AG09319 (cell line): ENCODE data around the gene PPP6R3.

Source experiments
- DNase-seq: peaks from one replicate; pipeline ENCODE4 v3.0.0-alpha.2; 2010; ENCODE audit warnings: low read depth; ENCODE audit errors: extremely low read depth
- TF ChIP-seq, protein P1 (sequence below): IDR thresholded peaks from 2 replicates; pipeline ENCODE4 v1.5.1; 2011; ENCODE audit warnings: low read depth, mild to moderate bottlenecking, inconsistent platforms, low read length, moderate library complexity

Gene PPP6R3

DNA sequence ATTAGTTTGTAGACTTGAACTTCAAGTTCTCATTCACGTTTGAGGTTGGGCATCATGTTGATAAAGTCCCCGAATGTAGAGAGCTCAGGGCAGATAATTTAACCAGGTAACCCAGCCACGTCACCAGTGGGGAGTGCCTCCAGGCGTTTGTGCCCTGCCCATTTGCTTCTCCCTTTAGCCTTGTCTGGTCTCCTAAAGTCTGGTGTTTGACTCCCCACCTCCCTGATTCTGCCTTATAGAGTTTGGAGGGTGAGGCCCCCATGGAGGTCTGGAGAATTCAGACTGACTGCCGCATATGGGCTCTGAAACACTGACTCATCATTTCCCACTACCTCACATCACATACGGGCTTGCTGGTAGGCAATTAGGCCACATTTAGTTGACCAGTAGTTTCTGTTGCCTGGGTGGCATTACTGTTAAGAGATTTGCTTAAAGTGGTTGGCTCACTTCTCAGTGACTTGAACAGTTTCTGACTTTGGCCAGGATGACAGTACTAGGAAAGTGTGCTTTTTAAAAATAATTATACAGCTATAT, 124.5 kb downstream of the PPP6R3 start:
- TF ChIP-seq, protein P1, sequence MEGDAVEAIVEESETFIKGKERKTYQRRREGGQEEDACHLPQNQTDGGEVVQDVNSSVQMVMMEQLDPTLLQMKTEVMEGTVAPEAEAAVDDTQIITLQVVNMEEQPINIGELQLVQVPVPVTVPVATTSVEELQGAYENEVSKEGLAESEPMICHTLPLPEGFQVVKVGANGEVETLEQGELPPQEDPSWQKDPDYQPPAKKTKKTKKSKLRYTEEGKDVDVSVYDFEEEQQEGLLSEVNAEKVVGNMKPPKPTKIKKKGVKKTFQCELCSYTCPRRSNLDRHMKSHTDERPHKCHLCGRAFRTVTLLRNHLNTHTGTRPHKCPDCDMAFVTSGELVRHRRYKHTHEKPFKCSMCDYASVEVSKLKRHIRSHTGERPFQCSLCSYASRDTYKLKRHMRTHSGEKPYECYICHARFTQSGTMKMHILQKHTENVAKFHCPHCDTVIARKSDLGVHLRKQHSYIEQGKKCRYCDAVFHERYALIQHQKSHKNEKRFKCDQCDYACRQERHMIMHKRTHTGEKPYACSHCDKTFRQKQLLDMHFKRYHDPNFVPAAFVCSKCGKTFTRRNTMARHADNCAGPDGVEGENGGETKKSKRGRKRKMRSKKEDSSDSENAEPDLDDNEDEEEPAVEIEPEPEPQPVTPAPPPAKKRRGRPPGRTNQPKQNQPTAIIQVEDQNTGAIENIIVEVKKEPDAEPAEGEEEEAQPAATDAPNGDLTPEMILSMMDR: no peak

DNA sequence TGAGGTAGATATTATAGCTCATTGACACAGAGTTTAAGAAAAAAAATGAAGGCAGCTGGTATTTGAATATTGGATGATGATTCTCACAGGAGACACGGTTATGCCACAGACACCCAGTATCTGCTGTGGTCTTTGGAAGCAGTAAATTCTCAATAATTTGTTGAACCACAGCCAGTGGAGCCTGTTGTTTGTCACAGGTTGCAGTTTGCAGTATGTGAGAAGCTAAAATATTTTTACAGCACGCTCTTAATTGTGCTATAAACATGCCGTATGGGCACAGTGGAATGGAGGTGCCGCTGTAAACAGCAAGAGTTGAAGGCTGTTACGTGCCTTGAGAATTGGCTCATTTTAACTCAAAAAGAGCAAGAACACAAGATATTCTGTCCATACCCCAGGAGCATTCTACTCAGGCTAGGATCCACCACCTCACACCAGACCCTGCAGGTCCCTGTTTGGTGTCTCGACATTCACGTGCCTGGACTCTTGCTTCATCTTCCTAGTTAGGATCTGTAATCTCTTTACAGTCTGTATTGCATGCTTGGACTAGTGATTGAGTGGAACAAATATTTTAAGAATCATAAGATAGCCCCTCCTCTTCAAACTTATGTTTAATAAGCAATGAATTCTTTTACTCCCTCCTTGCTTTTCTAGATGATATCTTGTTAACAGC, 129.1 kb downstream of the PPP6R3 start:
- DNase-seq: no peak
- TF ChIP-seq, protein P1: no peak

More for the DNA sequence above, 124.5 kb downstream of the PPP6R3 start:
- DNase-seq: no peak

DNA sequence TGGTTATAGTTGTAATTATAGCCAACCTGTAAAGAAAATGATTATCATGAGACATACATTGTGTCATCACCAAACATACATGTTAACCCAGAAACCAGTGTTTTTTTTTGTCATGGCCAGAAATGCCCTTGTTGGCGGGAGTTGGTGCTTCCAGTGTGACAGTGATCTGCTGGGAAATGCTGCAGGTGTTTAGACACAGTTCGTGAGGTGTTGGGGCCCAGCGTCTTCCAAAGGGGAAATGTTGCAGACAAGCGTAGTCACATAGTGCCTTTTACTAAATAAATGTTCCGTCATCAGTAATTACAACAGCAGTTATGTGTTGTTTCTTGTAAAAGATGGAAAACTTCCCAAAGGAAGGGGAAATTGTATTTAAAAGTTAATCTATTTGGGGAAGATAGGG, 131.2 kb downstream of the PPP6R3 start:
- no peak for DNase-seq
- TF ChIP-seq, protein P1: no peak

DNA sequence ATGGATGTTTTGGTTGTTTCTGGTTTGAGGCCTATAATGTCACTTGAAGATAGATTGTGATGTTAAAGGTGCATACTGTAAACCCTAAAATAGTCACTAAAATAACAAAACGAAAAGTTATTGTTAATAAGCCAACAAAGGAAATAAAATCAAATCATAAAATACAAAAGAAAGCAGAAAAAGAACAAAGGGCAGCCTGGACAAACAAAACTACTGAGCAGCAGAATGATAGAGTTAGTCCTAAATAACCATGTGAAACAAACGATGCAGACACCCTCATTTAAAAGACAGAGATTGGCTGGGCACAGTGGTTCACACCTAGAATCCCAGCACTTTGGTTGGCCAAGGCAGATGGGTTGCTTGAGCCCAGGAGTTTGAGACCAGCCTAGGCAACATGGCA, 132.9 kb downstream of the PPP6R3 start:
- TF ChIP-seq, protein P1: no peak
- DNase-seq: no peak

DNA sequence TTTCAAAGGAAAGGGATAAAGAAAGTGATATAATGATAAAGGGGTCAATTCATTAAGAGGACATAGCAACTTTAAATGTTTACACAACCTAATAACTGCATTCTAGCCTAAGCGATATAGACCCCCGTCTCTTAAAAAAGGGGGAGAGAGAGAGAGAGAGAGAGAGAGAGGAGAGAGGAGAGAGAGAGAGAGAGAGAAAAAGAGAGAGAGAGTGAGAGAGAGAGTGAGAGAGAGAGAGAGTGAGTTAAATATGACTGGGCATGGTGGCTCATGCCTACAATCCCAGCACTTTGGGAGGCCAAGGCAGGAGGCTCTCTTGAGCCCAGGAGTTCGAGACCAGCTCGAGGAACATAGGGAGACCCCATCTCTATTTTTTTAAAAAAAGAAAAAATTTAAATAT, 133.6 kb downstream of the PPP6R3 start:
- no peak for DNase-seq
- TF ChIP-seq, protein P1: no peak

DNA sequence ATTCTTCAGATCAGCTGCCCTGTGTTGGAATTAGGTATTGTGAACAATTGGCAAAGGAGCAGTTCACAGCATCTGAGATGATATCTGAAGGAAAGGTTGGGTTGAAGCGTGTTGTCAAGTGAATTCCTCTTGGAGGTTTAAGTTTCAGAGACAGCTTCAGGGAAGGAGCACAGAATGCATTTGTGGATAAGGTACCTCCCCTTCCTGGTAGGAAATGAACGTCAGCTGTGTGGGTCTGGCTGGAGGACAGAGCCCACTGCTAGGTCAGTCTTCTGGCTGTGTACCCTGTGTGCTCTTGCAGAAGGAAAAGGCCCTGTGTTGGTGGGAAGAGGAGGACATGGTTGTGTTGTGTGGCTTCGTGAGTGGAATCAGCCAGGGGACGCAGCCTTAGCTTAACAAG, 135.7 kb downstream of the PPP6R3 start:
- no peak for DNase-seq

More for the DNA sequence above, 135.7 kb downstream of the PPP6R3 start:
- TF ChIP-seq, protein P1: no peak
